ENCODE results near the gene LCN2. TPM values are rescaled to one million over a fixed set of nuclear protein-coding genes. Genes with fewer than 3 reads are reported as not detected.

Gene LCN2
- total and polyA plus RNA-seq, 9 of the 15 experiments (the other 6 are each of a cell fraction or from before 2014, with no cell fraction given), result 0.10 to 1.2 (median 0.44) TPM; not detected in 1

- TF ChIP-seq ARID1B (IDR thresholded peaks at IDR 0.05), result no peak
- TF ChIP-seq NR2C2 (CRISPR knock-in tag; IDR thresholded peaks at IDR 0.05), result no peak
- TF ChIP-seq NR2C2 (tag; IDR thresholded peaks at IDR 0.05), result no peak; the same call in 1 of the 2 replicates
- no peak for TF ChIP-seq L3MBTL2 (IDR thresholded peaks at IDR 0.05)
- TF ChIP-seq GTF2B (IDR thresholded peaks at IDR 0.05; ENCODE audit: extremely low read depth, insufficient read length), result no peak
- TF ChIP-seq XRCC5 (IDR thresholded peaks at IDR 0.05; ENCODE audit: low read depth, low read length), result no peak
- no peak for TF ChIP-seq USF2 (CRISPR knock-in tag; IDR thresholded peaks at IDR 0.05)
- TF ChIP-seq PTRF (tag; IDR thresholded peaks at IDR 0.05), result no peak
- no peak for TF ChIP-seq CC2D1A (IDR thresholded peaks at IDR 0.05)
- TF ChIP-seq HNRNPLL (IDR thresholded peaks at IDR 0.05; ENCODE audit: low read depth, low read length, poor library complexity, severe bottlenecking), result peak; percentile 4
- peak; percentile 91 for TF ChIP-seq BHLHE40 (IDR thresholded peaks at IDR 0.05; ENCODE audit: low read length)
- TF ChIP-seq PHF8 (IDR thresholded peaks at IDR 0.05; ENCODE audit: borderline replicate concordance, low read length), result peak; percentile 42; the same call in 1 of the 2 replicates
- peak; percentile 63 for TF ChIP-seq SAP30 (IDR thresholded peaks at IDR 0.05; ENCODE audit: borderline replicate concordance, insufficient read depth, low read depth, low read length, poor library complexity, severe bottlenecking)
- TF ChIP-seq ADNP (tag; IDR thresholded peaks at IDR 0.05), result no peak
- no peak for TF ChIP-seq PHB2 (IDR thresholded peaks at IDR 0.05; ENCODE audit: low read depth)
- no peak for TF ChIP-seq RUNX1 (IDR thresholded peaks at IDR 0.05; ENCODE audit: low read depth)
- 0 out of 2 replicates have a peak, but pooled peaks have one; percentile 1 for TF ChIP-seq ZNF263 (CRISPR knock-in tag; IDR thresholded peaks at IDR 0.05; ENCODE audit: borderline replicate concordance)
- TF ChIP-seq ZNF224 (CRISPR knock-in tag; IDR thresholded peaks at IDR 0.05), result no peak
- no peak for TF ChIP-seq E2F5 (CRISPR knock-in tag; IDR thresholded peaks at IDR 0.05)
- TF ChIP-seq SMAD4 (CRISPR knock-in tag; conservative IDR thresholded peaks at IDR 0.05), result no peak; the same call in 1 of the 2 replicates
- TF ChIP-seq MXD1 (CRISPR knock-in tag; IDR thresholded peaks at IDR 0.05; ENCODE audit: borderline replicate concordance, poor library complexity, severe bottlenecking), result peak; percentile 49
- TF ChIP-seq SMAD3 (CRISPR knock-in tag; conservative IDR thresholded peaks at IDR 0.05), result no peak
- no peak for TF ChIP-seq NR2C1 (IDR thresholded peaks at IDR 0.05)
- TF ChIP-seq NR2C1 (tag; IDR thresholded peaks at IDR 0.05), result no peak
- TF ChIP-seq RBM17 (IDR thresholded peaks at IDR 0.05; ENCODE audit: borderline replicate concordance, low read depth, low read length), result no peak
- peak; percentile 73; the same call in 1 of the 2 replicates for TF ChIP-seq CTBP1 (IDR thresholded peaks at IDR 0.05; ENCODE audit: borderline replicate concordance)
- no peak for TF ChIP-seq FOXK2 (conservative IDR thresholded peaks at IDR 0.05 in 1 of 2, IDR thresholded peaks at IDR 0.05 in 1 of 2; ENCODE audit: low read depth in 2 of 2)
These were observed 21.7 kb upstream of the LCN2 start, which contains the start of gene PTGES2 (continued) for GRCh38 chr9:128127568-128127989.
